H1 (cell line): ENCODE data around the gene MAOA. TPM values are rescaled to one million over a fixed set of nuclear protein-coding genes. Genes with fewer than 3 reads are reported as not detected.

Source experiments
- ASH2L ChIP-seq: fragments of 200-600, 300-600 bp; sonication (generic); IDR thresholded peaks from one replicate; pipeline ENCODE4 v1.7.1; 2017; ENCODE audit warnings: low read length
- CREB1 ChIP-seq: IDR thresholded peaks from 2 replicates; pipeline ENCODE4 v1.6.1; 2012; ENCODE audit warnings: inconsistent platforms
- CTBP2 ChIP-seq: IDR thresholded peaks from 2 replicates; pipeline ENCODE4 v1.7.0; 2011; ENCODE audit warnings: borderline replicate concordance, mild to moderate bottlenecking, moderate library complexity, mixed read lengths, low read length; ENCODE audit not compliant: insufficient read depth, insufficient read length
- FOSL1 ChIP-seq: IDR thresholded peaks from 2 replicates; pipeline ENCODE4 v1.6.1; 2011; ENCODE audit warnings: mild to moderate bottlenecking, low read depth, low read length, moderate library complexity; ENCODE audit not compliant: insufficient read depth
- SP1 ChIP-seq: IDR thresholded peaks from 2 replicates; pipeline ENCODE4 v1.6.1; 2011; ENCODE audit warnings: low read depth, low read length
- SRF ChIP-seq: IDR thresholded peaks from 2 replicates; pipeline ENCODE4 v1.6.1; 2011; ENCODE audit warnings: mild to moderate bottlenecking, low read depth, low read length, moderate library complexity
- polyA plus RNA-seq, 7 experiments: library from polyadenylated mRNA; depleted of rRNA in 3 of 7; stranded (reverse) in 5 of 7; unstranded in 2 of 7; fragments of >200 nt in 5 of 7; fragments of 200-250 nt in 2 of 7; gene quantifications; 1 replicate in 5 of 7; 2 replicates in 1 of 7; 4 replicates in 1 of 7; pipeline versions ENCODE4 v1.2.1 to v1.2.3, GENCODE V29; 2011 to 2013; ENCODE audit warnings: missing spikeins in 2 of 7, mixed read lengths in 2 of 7
- total RNA-seq: library from RNA; stranded (reverse); fragmentation: NEBNext Ultra II Directional; extraction: Animal tissue kit (Norgen Biotek cat#: 25700); gene quantifications from 2 replicates; pipeline ENCODE4 v1.2.1, GENCODE V29; 2021
- TF ChIP-seq, protein P1 (sequence below): fragments of 300-600 bp; sonication (generic); IDR thresholded peaks from 2 replicates; pipeline ENCODE4 v1.7.1; 2012; ENCODE audit warnings: low read length, moderate library complexity, mild to moderate bottlenecking, inconsistent platforms; ENCODE audit not compliant: insufficient replicate concordance
- TF ChIP-seq, protein P2 (sequence below), 3 experiments: IDR thresholded peaks; 1 replicate in 2 of 3; 2 replicates in 1 of 3; pipeline versions ENCODE4 v1.5.1 to v1.6.1; 2011; ENCODE audit warnings: low read length in 3 of 3, mild to moderate bottlenecking in 3 of 3, inconsistent platforms in 2 of 3, low read depth in 1 of 3, moderate library complexity in 1 of 3; ENCODE audit not compliant: insufficient read depth in 1 of 3; ENCODE audit errors: control extremely low read depth in 1 of 3
- TF ChIP-seq, protein P3 (sequence below): IDR thresholded peaks from 2 replicates; pipeline ENCODE4 v1.6.1; 2011; ENCODE audit warnings: low read depth, mild to moderate bottlenecking, low read length; ENCODE audit not compliant: insufficient read depth

MAOA gene
- total and polyA plus RNA-seq, 2 of the 8 experiments (the other 6 are each of a cell fraction or from before 2014, with no cell fraction given) = 2.6 to 8.2 TPM

DNA sequence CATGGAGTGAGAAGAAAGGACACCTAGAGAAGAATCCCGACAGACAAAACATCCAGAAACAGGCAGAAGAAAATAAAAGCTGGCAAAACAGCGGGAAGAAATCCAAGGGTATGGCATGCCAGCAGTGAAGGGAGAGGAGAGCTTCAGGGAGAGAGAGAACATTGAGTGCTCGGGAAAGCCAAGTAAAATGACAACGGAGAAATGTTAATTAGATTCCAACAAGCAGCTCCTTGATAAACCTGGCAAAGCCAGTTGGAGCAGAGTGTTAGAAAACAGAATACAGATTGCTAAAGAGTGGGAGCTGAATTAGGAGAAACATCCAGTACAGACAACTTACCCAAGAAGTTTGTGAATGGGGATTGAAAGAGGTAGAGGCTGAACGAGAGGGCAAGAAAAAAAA, 40.4 kb upstream of the MAOA start (continued):
- TF ChIP-seq, protein P1, sequence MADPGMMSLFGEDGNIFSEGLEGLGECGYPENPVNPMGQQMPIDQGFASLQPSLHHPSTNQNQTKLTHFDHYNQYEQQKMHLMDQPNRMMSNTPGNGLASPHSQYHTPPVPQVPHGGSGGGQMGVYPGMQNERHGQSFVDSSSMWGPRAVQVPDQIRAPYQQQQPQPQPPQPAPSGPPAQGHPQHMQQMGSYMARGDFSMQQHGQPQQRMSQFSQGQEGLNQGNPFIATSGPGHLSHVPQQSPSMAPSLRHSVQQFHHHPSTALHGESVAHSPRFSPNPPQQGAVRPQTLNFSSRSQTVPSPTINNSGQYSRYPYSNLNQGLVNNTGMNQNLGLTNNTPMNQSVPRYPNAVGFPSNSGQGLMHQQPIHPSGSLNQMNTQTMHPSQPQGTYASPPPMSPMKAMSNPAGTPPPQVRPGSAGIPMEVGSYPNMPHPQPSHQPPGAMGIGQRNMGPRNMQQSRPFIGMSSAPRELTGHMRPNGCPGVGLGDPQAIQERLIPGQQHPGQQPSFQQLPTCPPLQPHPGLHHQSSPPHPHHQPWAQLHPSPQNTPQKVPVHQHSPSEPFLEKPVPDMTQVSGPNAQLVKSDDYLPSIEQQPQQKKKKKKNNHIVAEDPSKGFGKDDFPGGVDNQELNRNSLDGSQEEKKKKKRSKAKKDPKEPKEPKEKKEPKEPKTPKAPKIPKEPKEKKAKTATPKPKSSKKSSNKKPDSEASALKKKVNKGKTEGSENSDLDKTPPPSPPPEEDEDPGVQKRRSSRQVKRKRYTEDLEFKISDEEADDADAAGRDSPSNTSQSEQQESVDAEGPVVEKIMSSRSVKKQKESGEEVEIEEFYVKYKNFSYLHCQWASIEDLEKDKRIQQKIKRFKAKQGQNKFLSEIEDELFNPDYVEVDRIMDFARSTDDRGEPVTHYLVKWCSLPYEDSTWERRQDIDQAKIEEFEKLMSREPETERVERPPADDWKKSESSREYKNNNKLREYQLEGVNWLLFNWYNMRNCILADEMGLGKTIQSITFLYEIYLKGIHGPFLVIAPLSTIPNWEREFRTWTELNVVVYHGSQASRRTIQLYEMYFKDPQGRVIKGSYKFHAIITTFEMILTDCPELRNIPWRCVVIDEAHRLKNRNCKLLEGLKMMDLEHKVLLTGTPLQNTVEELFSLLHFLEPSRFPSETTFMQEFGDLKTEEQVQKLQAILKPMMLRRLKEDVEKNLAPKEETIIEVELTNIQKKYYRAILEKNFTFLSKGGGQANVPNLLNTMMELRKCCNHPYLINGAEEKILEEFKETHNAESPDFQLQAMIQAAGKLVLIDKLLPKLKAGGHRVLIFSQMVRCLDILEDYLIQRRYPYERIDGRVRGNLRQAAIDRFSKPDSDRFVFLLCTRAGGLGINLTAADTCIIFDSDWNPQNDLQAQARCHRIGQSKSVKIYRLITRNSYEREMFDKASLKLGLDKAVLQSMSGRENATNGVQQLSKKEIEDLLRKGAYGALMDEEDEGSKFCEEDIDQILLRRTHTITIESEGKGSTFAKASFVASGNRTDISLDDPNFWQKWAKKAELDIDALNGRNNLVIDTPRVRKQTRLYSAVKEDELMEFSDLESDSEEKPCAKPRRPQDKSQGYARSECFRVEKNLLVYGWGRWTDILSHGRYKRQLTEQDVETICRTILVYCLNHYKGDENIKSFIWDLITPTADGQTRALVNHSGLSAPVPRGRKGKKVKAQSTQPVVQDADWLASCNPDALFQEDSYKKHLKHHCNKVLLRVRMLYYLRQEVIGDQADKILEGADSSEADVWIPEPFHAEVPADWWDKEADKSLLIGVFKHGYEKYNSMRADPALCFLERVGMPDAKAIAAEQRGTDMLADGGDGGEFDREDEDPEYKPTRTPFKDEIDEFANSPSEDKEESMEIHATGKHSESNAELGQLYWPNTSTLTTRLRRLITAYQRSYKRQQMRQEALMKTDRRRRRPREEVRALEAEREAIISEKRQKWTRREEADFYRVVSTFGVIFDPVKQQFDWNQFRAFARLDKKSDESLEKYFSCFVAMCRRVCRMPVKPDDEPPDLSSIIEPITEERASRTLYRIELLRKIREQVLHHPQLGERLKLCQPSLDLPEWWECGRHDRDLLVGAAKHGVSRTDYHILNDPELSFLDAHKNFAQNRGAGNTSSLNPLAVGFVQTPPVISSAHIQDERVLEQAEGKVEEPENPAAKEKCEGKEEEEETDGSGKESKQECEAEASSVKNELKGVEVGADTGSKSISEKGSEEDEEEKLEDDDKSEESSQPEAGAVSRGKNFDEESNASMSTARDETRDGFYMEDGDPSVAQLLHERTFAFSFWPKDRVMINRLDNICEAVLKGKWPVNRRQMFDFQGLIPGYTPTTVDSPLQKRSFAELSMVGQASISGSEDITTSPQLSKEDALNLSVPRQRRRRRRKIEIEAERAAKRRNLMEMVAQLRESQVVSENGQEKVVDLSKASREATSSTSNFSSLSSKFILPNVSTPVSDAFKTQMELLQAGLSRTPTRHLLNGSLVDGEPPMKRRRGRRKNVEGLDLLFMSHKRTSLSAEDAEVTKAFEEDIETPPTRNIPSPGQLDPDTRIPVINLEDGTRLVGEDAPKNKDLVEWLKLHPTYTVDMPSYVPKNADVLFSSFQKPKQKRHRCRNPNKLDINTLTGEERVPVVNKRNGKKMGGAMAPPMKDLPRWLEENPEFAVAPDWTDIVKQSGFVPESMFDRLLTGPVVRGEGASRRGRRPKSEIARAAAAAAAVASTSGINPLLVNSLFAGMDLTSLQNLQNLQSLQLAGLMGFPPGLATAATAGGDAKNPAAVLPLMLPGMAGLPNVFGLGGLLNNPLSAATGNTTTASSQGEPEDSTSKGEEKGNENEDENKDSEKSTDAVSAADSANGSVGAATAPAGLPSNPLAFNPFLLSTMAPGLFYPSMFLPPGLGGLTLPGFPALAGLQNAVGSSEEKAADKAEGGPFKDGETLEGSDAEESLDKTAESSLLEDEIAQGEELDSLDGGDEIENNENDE = no peak
- TF ChIP-seq SP1 (no peak), SRF (no peak), CREB1 (no peak), CTBP2 (no peak), FOSL1 (no peak), ASH2L (no peak)
- TF ChIP-seq, protein P2, sequence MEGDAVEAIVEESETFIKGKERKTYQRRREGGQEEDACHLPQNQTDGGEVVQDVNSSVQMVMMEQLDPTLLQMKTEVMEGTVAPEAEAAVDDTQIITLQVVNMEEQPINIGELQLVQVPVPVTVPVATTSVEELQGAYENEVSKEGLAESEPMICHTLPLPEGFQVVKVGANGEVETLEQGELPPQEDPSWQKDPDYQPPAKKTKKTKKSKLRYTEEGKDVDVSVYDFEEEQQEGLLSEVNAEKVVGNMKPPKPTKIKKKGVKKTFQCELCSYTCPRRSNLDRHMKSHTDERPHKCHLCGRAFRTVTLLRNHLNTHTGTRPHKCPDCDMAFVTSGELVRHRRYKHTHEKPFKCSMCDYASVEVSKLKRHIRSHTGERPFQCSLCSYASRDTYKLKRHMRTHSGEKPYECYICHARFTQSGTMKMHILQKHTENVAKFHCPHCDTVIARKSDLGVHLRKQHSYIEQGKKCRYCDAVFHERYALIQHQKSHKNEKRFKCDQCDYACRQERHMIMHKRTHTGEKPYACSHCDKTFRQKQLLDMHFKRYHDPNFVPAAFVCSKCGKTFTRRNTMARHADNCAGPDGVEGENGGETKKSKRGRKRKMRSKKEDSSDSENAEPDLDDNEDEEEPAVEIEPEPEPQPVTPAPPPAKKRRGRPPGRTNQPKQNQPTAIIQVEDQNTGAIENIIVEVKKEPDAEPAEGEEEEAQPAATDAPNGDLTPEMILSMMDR (IDR thresholded peaks at IDR 0.05; ENCODE audit: control extremely low read depth in 1 of 3, insufficient read depth in 1 of 3, low read depth in 1 of 3, low read length in 3 of 3) = no peak
- TF ChIP-seq, protein P3, sequence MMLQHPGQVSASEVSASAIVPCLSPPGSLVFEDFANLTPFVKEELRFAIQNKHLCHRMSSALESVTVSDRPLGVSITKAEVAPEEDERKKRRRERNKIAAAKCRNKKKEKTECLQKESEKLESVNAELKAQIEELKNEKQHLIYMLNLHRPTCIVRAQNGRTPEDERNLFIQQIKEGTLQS = no peak
